Neural progenitor cell (in vitro differentiated cells): ENCODE measurements around the gene TRPM2.

Experiments used
- CTCF ChIP-seq: fragments of 200-600 bp; sonication (generic); IDR thresholded peaks from 2 replicates; pipeline ENCODE4 v1.5.1; 2017; ENCODE audit warnings: antibody characterized with exemption, mild to moderate bottlenecking
- EZH2 ChIP-seq: fragments of 200-600 bp; sonication (generic); IDR thresholded peaks from 2 replicates; pipeline ENCODE4 v1.6.1; 2017; ENCODE audit warnings: antibody characterized with exemption, mild to moderate bottlenecking, moderate library complexity

- TF ChIP-seq EZH2, result no peak
- no peak for TF ChIP-seq CTCF
Observed at GRCh38 chr21:44356636-44357035, 3.2 kb downstream of the TRPM2 start.
